Mesenchymal stem cell (in vitro differentiated cells and primary cell): ENCODE results near the gene TMEM150A.
A peak's percentile ranks its signal among the peaks of the same experiment; 100 is the strongest.

Experiments used
- DNase-seq: peaks from one replicate; pipeline ENCODE4 v3.0.0-alpha.2; 2013
- H2AFZ ChIP-seq: one replicate; pipeline ENCODE4 v1.6.1; 2013; ENCODE audit warnings: low read depth, mild to moderate bottlenecking, control low read depth, inconsistent platforms, low read length, moderate library complexity
- H2AK5ac ChIP-seq: 2 replicates; pipeline ENCODE4 v1.6.1; 2013; ENCODE audit warnings: low read length, moderate library complexity, mild to moderate bottlenecking, inconsistent platforms; ENCODE audit not compliant: severe bottlenecking
- H2BK120ac ChIP-seq: one replicate; pipeline ENCODE4 v1.6.1; 2013; ENCODE audit warnings: low read depth, mild to moderate bottlenecking, inconsistent platforms, low read length, moderate library complexity
- H2BK12ac ChIP-seq, 2 experiments: one replicate each; pipeline ENCODE4 v1.6.1; 2013; ENCODE audit warnings: inconsistent platforms in 2 of 2, low read length in 2 of 2, mild to moderate bottlenecking in 2 of 2, moderate library complexity in 2 of 2, control low read depth in 1 of 2
- H2BK15ac ChIP-seq: one replicate; pipeline ENCODE4 v1.6.1; 2013; ENCODE audit warnings: mild to moderate bottlenecking, low read depth, inconsistent platforms; ENCODE audit not compliant: poor library complexity, severe bottlenecking
- H2BK5ac ChIP-seq: 2 replicates; pipeline ENCODE4 v1.6.1; 2013; ENCODE audit warnings: low read depth, mild to moderate bottlenecking, low read length, control low read depth, inconsistent platforms; ENCODE audit not compliant: poor library complexity, severe bottlenecking
- H3K14ac ChIP-seq, 2 experiments: one replicate each; pipeline ENCODE4 v1.6.1; 2013; ENCODE audit warnings: inconsistent platforms in 2 of 2, low read length in 2 of 2, control low read depth in 1 of 2, mild to moderate bottlenecking in 1 of 2, moderate library complexity in 1 of 2
- H3K18ac ChIP-seq, 2 experiments: one replicate each; pipeline ENCODE4 v1.6.1; 2013; ENCODE audit warnings: inconsistent platforms in 2 of 2, low read length in 2 of 2, control low read depth in 1 of 2, low read depth in 1 of 2, mild to moderate bottlenecking in 1 of 2
- H3K23ac ChIP-seq, 2 experiments: one replicate each; pipeline ENCODE4 v1.6.1; 2013; ENCODE audit warnings: inconsistent platforms in 2 of 2, low read length in 2 of 2, mild to moderate bottlenecking in 2 of 2, moderate library complexity in 2 of 2, control low read depth in 1 of 2
- H3K27ac ChIP-seq: 2 replicates; pipeline ENCODE4 v1.5.1; 2013; ENCODE audit warnings: mild to moderate bottlenecking, moderate library complexity, low read length, control low read depth, inconsistent platforms; ENCODE audit not compliant: poor library complexity, severe bottlenecking
- H3K27me3 ChIP-seq, 2 experiments: 2 replicates each; pipeline versions ENCODE4 v1.6.1 to v1.7.0; 2013; ENCODE audit warnings: low read length in 2 of 2, mild to moderate bottlenecking in 2 of 2, moderate library complexity in 2 of 2, control low read depth in 1 of 2, inconsistent platforms in 1 of 2; ENCODE audit not compliant: control insufficient read depth in 1 of 2, insufficient read depth in 1 of 2
- H3K36me3 ChIP-seq, 2 experiments: 2 replicates each; pipeline versions ENCODE4 v1.6.1 to v1.7.0; 2013; ENCODE audit warnings: low read length in 2 of 2, control low read depth in 1 of 2, inconsistent platforms in 1 of 2, low read depth in 1 of 2, mild to moderate bottlenecking in 1 of 2; ENCODE audit not compliant: insufficient read depth in 2 of 2, control insufficient read depth in 1 of 2
- H3K4ac ChIP-seq, 2 experiments: one replicate each; pipeline ENCODE4 v1.6.1; 2013; ENCODE audit warnings: inconsistent platforms in 2 of 2, low read length in 2 of 2, mild to moderate bottlenecking in 2 of 2, moderate library complexity in 2 of 2, control low read depth in 1 of 2, low read depth in 1 of 2
- H3K4me1 ChIP-seq: 2 replicates; pipeline ENCODE4 v1.6.1; 2013; ENCODE audit warnings: low read depth, low read length, control low read depth; ENCODE audit not compliant: control insufficient read depth, insufficient read depth
- H3K4me2 ChIP-seq: 2 replicates; pipeline ENCODE4 v1.6.1; 2013; ENCODE audit warnings: low read length, mild to moderate bottlenecking, inconsistent platforms; ENCODE audit not compliant: poor library complexity, severe bottlenecking
- H3K4me3 ChIP-seq, 2 experiments: 2 replicates each; pipeline versions ENCODE4 v1.5.1 to v1.7.0; 2013; ENCODE audit warnings: low read length in 2 of 2, mild to moderate bottlenecking in 2 of 2, control low read depth in 1 of 2, low read depth in 1 of 2; ENCODE audit not compliant: insufficient read depth in 1 of 2
- H3K79me1 ChIP-seq: replicated peaks from 2 replicates; pipeline ENCODE4 v1.6.1; 2013; ENCODE audit warnings: mild to moderate bottlenecking, control low read depth, low read length, inconsistent platforms; ENCODE audit not compliant: poor library complexity, severe bottlenecking
- H3K9ac ChIP-seq: 2 replicates; pipeline ENCODE4 v1.7.0; 2013; ENCODE audit warnings: mild to moderate bottlenecking, low read length, moderate library complexity
- H3K9me3 ChIP-seq: 2 replicates; pipeline ENCODE4 v1.7.0; 2013; ENCODE audit warnings: mild to moderate bottlenecking, low read length; ENCODE audit not compliant: control insufficient read depth
- H4K8ac ChIP-seq: one replicate; pipeline ENCODE4 v1.6.1; 2013; ENCODE audit warnings: inconsistent platforms, mild to moderate bottlenecking, low read length, moderate library complexity
- H4K91ac ChIP-seq: one replicate; pipeline ENCODE4 v1.6.1; 2013; ENCODE audit warnings: mild to moderate bottlenecking, low read length, inconsistent platforms
- WGBS: methylation state at CpG from one replicate; pipeline ENCODE4 v1.1.7; 2013; ENCODE audit warnings: mixed read lengths; 5-methylcytosine and 5-hydroxymethylcytosine counted together

The TMEM150A gene

DNA sequence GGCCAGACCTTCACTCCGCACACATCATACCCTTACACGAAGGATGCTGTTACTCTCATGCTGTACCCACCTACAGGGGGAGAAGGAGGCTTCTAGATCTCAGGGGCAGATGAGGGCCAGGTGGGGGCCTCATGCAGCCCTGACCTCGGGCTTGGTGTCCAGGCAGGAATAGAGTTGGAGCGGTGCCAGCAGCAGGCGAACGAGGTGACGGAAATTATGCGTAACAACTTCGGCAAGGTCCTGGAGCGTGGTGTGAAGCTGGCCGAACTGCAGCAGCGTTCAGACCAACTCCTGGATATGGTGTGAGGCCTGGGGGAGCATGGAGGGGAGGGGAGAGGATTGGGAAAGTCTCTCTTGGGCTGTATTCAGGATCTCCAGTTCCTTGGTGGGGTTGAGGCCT lies 10.9 kb downstream of the TMEM150A start:
- no peak overlapping the region for H3K27ac ChIP-seq

DNA sequence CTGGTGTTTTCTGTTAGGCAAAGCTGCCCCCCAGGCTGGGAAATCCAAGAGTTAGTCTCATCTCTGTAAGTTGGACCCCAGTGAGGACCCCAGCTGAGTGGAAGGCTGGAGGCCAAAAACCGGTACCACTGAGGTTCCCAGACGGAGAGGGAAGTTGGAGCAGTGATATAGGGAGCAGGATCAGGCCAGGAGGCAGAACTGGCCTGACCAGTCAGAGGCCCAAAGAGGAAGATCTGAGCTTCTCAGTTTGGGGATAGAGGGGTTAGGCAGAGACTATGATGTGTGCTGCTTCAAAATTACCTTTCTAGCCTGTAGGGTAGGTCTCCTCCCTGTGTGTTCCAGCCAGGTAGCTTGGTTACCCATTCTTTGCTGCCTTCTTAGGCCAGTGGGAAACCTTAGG lies 11.5 kb downstream of the TMEM150A start:
- WGBS: 93% methylated on average over 2 of the region's 2 CpGs
- Histone ChIP-seq H3K18ac (peak overlapping the region; percentile 57 to 72), H3K9me3 (no peaks in the 10 kb centered on the region), H3K36me3 (peaks cover 7 to 9% of the 10 kb centered on the region in 2 experiments), H3K27me3 (no peaks in the 10 kb centered on the region), H3K4me2 (no peak overlapping the region), H3K4ac (peak overlapping the region in 1 of 2 experiments; percentile 52), H3K14ac (no peak overlapping the region), H3K9ac (peak overlapping the region; percentile 67), H4K91ac (peak overlapping the region; percentile 40), H2BK5ac (no peak overlapping the region), H3K27ac (peak overlapping the region; percentile 62), H2AFZ (no peak overlapping the region), H3K4me1 (peaks cover 27% of the 10 kb centered on the region), H2BK15ac (no peak overlapping the region), H3K4me3 (peak overlapping the region in 1 of 2 experiments; percentile 47), H2BK120ac (no peak overlapping the region), H3K23ac (no peak overlapping the region), H2AK5ac (peak overlapping the region; percentile 43), H3K79me1 (peaks cover 9% of the 10 kb centered on the region), H2BK12ac (peak overlapping the region; percentile 70 to 72), H4K8ac (peak overlapping the region; percentile 68)
- no peak for DNase-seq

More for the DNA sequence above, 10.9 kb downstream of the TMEM150A start:
- Histone ChIP-seq H2BK5ac (no peak overlapping the region), H3K4me2 (no peak overlapping the region), H3K4me1 (peaks cover 29% of the 10 kb centered on the region), H4K8ac (no peak overlapping the region), H2BK120ac (no peak overlapping the region), H2BK15ac (peak overlapping the region; percentile 61), H3K4me3 (no peak overlapping the region), H3K4ac (no peak overlapping the region), H3K27me3 (no peaks in the 10 kb centered on the region), H3K18ac (no peak overlapping the region), H2AFZ (no peak overlapping the region), H3K23ac (no peak overlapping the region), H3K9me3 (no peaks in the 10 kb centered on the region), H3K9ac (no peak overlapping the region), H3K79me1 (peaks cover 10% of the 10 kb centered on the region), H2BK12ac (peak overlapping the region in 1 of 2 experiments; percentile 72), H3K36me3 (peaks cover 9 to 10% of the 10 kb centered on the region in 2 experiments), H4K91ac (peak overlapping the region; percentile 40), H3K14ac (no peak overlapping the region), H2AK5ac (peak overlapping the region; percentile 21)
- no peak for DNase-seq
- 95% methylated on average over 12 of the region's 12 CpGs for WGBS

DNA sequence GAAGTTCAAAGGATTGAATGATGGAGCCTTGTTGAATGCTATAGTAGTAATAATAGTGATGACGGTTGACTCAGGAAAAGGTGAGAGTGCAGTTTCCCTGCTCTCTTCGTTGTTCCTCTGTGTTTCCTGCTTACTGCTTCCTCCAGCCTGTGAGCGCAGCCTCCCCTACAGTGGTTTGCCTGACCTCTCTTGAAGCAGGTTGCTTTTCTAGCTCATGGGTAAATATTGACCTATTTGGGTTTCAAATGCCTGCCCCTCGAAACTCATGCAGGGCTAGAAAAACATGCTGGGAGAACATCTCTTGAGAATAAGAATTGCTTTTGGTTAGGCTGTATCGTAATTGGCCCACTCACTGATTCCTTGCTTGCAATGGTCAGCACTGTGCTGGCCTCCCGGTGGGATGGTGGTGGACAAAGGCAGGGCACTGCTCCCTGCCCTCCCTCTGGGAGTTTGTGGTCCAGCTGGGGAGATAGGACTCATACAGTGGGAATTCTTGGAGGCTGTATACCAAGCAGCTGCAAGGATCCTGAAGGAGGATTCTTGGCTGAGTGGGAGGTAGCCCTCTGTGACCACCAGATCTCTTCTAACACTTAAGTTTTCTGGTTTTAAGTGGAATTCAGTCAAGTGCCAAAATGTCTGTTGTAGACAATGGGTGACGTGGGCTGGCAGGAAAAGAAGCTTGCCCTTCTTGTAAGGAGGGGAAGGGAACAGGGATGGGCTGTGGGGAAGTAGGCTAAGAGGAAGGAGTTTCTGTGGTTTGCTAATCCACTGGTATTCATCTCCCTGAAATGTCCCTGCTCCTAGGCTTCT lies 12.3 kb downstream of the TMEM150A start:
- Histone ChIP-seq H2BK5ac (no peak overlapping the region), H4K91ac (peak overlapping the region; percentile 68), H3K79me1 (peaks cover 9% of the 10 kb centered on the region), H2BK12ac (peak overlapping the region; percentile 44 to 45), H3K36me3 (peaks cover 7 to 9% of the 10 kb centered on the region in 2 experiments), H3K4ac (peak overlapping the region; percentile 20 to 54), H2AFZ (peak overlapping the region; percentile 10), H3K14ac (no peak overlapping the region), H3K27me3 (no peaks in the 10 kb centered on the region), H3K23ac (no peak overlapping the region), H3K4me2 (no peak overlapping the region), H3K9me3 (no peaks in the 10 kb centered on the region), H3K4me3 (peak overlapping the region in 1 of 2 experiments; percentile 47), H3K4me1 (peaks cover 31% of the 10 kb centered on the region), H2BK15ac (no peak overlapping the region), H3K27ac (peak overlapping the region; percentile 62), H3K9ac (peak overlapping the region; percentile 67), H2BK120ac (no peak overlapping the region), H3K18ac (peak overlapping the region; percentile 58 to 80), H4K8ac (peak overlapping the region; percentile 82), H2AK5ac (no peak overlapping the region)
- peak; percentile 86 for DNase-seq
- WGBS: 52% methylated on average over 7 of the region's 7 CpGs

DNA sequence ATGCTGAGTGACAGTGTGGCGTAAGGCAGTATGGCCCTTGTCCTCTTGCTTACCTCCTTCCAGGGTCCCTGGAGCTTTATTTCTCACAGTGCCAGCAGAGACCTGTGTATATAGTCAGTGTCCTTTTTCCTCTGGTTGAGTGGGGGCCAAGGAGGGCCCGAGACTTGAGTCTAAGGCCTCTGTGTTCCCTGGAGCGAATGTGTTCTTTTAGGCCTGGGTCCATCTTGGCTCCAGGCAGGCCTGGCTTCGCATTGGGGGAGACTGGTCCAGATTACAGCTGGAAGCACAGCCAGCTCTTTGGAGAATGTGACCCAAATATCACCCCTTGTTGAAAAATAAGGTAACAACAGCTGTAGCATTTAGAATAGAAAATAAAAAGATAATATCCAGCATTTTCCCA lies 13.3 kb downstream of the TMEM150A start:
- WGBS: 95% methylated on average over 4 of the region's 4 CpGs
- no peak for DNase-seq
- Histone ChIP-seq H3K9ac (no peak overlapping the region), H3K23ac (no peak overlapping the region), H2AK5ac (peak overlapping the region; percentile 56), H3K4me3 (no peak overlapping the region), H4K91ac (no peak overlapping the region), H3K4me2 (no peak overlapping the region), H3K79me1 (peaks cover 5% of the 10 kb centered on the region), H3K14ac (no peak overlapping the region), H3K4ac (no peak overlapping the region), H3K9me3 (no peaks in the 10 kb centered on the region), H3K27me3 (no peaks in the 10 kb centered on the region), H2BK15ac (no peak overlapping the region), H3K18ac (no peak overlapping the region), H3K27ac (peak overlapping the region; percentile 15), H4K8ac (no peak overlapping the region), H2AFZ (no peak overlapping the region), H2BK5ac (no peak overlapping the region), H2BK12ac (peak overlapping the region in 1 of 2 experiments; percentile 56), H3K36me3 (peaks cover 7 to 13% of the 10 kb centered on the region in 2 experiments), H3K4me1 (peaks cover 35% of the 10 kb centered on the region), H2BK120ac (no peak overlapping the region)
